Vagina (tissue), 2 donors: Measurements from ENCODE around the gene ERMAP.
"Not testable (repeated sequence)": the region's sequence is repeated elsewhere in the genome, so short reads cannot be mapped to it uniquely, and the experiment has no call there.

ENCODE experiments used
- POLR2A ChIP-seq, 2 donors: fragments of 450-650 bp; IDR thresholded peaks; one replicate each; pipeline ENCODE4 v1.6.1; 2017; ENCODE audit warnings: antibody characterized with exemption in 2 of 2, mild to moderate bottlenecking in 2 of 2, moderate library complexity in 2 of 2
- POLR2AphosphoS5 ChIP-seq, 2 donors: sonication (generic); formaldehyde crosslinking; IDR thresholded peaks; one replicate each; pipeline ENCODE4 v1.9.0; 2017; ENCODE audit warnings: antibody characterized with exemption in 2 of 2, mild to moderate bottlenecking in 2 of 2, low read depth in 1 of 2; ENCODE audit not compliant: insufficient read depth in 1 of 2

- TF ChIP-seq POLR2AphosphoS5 (IDR thresholded peaks at IDR 0.05; ENCODE audit: insufficient read depth in 1 of 2, low read depth in 1 of 2); POLR2A (IDR thresholded peaks at IDR 0.05): not testable (repeated sequence)
These were observed 2.1 kb upstream of the ERMAP start for GRCh38 chr1:42814815-42815214.
